Measurements from ENCODE around the gene GSTO2.

- TF ChIP-seq, protein P1, sequence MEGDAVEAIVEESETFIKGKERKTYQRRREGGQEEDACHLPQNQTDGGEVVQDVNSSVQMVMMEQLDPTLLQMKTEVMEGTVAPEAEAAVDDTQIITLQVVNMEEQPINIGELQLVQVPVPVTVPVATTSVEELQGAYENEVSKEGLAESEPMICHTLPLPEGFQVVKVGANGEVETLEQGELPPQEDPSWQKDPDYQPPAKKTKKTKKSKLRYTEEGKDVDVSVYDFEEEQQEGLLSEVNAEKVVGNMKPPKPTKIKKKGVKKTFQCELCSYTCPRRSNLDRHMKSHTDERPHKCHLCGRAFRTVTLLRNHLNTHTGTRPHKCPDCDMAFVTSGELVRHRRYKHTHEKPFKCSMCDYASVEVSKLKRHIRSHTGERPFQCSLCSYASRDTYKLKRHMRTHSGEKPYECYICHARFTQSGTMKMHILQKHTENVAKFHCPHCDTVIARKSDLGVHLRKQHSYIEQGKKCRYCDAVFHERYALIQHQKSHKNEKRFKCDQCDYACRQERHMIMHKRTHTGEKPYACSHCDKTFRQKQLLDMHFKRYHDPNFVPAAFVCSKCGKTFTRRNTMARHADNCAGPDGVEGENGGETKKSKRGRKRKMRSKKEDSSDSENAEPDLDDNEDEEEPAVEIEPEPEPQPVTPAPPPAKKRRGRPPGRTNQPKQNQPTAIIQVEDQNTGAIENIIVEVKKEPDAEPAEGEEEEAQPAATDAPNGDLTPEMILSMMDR (conservative IDR thresholded peaks at IDR 0.05; ENCODE audit: low read length), result no peak
- no peak for TF ChIP-seq EZH2phosphoT487 (IDR thresholded peaks at IDR 0.05; ENCODE audit: borderline replicate concordance, low read depth, low read length)
Measured at GRCh38 chr10:104267721-104268404, 1.1 kb upstream of the GSTO2 start.
